ENCODE results near the gene TCFL5.

DNA sequence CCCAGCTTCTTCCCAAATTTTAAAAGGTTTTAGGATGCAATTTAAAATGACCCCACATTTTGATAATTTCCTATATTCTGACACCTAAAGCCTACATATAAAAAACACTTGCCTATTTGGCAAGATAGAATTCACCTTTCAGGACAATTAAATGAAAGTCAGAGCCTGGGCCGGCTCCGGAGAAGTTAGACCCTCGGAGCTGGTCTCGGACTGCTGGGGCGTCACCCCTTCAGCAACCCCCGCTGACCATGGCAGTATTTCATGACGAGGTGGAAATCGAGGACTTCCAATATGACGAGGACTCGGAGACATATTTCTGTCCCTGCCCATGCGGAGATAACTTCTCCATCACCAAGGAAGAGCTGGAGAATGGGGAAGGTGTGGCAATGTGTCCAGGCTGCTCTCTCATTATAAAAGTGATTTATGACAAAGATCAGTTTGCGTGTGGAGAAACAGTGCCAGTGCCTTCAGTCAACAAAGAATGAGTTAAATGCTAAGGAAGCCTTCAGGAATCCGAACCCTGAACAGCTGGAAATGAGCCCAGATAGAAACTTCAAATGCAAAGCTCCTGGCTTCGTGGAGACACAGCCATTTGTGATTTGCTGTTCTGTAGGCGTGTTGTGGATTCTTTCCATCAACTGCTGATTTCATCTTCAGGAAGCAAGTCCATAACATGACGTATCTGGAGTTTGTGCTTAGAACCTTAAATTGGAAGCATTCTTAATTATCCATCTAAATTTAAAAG, 16.0 kb downstream of the TCFL5 start:
- TF ChIP-seq, protein P1, sequence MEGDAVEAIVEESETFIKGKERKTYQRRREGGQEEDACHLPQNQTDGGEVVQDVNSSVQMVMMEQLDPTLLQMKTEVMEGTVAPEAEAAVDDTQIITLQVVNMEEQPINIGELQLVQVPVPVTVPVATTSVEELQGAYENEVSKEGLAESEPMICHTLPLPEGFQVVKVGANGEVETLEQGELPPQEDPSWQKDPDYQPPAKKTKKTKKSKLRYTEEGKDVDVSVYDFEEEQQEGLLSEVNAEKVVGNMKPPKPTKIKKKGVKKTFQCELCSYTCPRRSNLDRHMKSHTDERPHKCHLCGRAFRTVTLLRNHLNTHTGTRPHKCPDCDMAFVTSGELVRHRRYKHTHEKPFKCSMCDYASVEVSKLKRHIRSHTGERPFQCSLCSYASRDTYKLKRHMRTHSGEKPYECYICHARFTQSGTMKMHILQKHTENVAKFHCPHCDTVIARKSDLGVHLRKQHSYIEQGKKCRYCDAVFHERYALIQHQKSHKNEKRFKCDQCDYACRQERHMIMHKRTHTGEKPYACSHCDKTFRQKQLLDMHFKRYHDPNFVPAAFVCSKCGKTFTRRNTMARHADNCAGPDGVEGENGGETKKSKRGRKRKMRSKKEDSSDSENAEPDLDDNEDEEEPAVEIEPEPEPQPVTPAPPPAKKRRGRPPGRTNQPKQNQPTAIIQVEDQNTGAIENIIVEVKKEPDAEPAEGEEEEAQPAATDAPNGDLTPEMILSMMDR (IDR thresholded peaks at IDR 0.05) = no peak
- TF ChIP-seq ZFX (IDR thresholded peaks at IDR 0.05; ENCODE audit: borderline replicate concordance) = no peak
